VCaP (cell line): ENCODE measurements around the gene FNDC3A.

Source experiments
- H3K27ac ChIP-seq: fragments of 450-650 bp; 2 replicates; pipeline ENCODE4 v1.5.1; 2017
- CTCF ChIP-seq: fragments of 450-650 bp; conservative IDR thresholded peaks from 2 replicates; pipeline ENCODE4 v1.5.1; 2017; ENCODE audit warnings: mild to moderate bottlenecking, moderate library complexity

FNDC3A gene

GRCh38 chr13:49208619-49209018 lies 232.9 kb downstream of the FNDC3A start:
- TF ChIP-seq CTCF: no peak

GRCh38 chr13:49210114-49210513 lies 234.4 kb downstream of the FNDC3A start:
- TF ChIP-seq CTCF: no peak
- no peak overlapping the region for H3K27ac ChIP-seq

More at GRCh38 chr13:49208619-49209018, 232.9 kb downstream of the FNDC3A start:
- H3K27ac ChIP-seq: no peak overlapping the region

- no peak overlapping the region for H3K27ac ChIP-seq
- no peak for TF ChIP-seq CTCF
Observed at GRCh38 chr13:49210669-49211068, 235.0 kb downstream of the FNDC3A start.

GRCh38 chr13:49213539-49213938 lies 237.8 kb downstream of the FNDC3A start:
- no peak for TF ChIP-seq CTCF
- H3K27ac ChIP-seq: no peak overlapping the region

- H3K27ac ChIP-seq: peak overlapping the region; percentile 49
- TF ChIP-seq CTCF: no peak
Observed at GRCh38 chr13:49213997-49214916, 238.5 kb downstream of the FNDC3A start.

GRCh38 chr13:49214917-49215376 lies 239.2 kb downstream of the FNDC3A start:
- 0 out of 2 replicates have a peak, but pooled peaks have one; percentile 23 for TF ChIP-seq CTCF
- peak overlapping the region; percentile 49 for H3K27ac ChIP-seq

- H3K27ac ChIP-seq: no peak overlapping the region
- no peak for TF ChIP-seq CTCF
Observed at GRCh38 chr13:49216334-49216733, 240.6 kb downstream of the FNDC3A start.
